GM21529 (cell line): ENCODE measurements around the gene DEK.
A peak's percentile ranks its signal among the peaks of the same experiment; 100 is the strongest.
"Not testable (repeated sequence)": the region's sequence is repeated elsewhere in the genome, so short reads cannot be mapped to it uniquely, and the experiment has no call there.

Experiments used
- ATAC-seq: cut with Tn5 transposase; IDR thresholded peaks from one replicate; pipeline ENCODE4 v1.9.1; 2021; ENCODE audit not compliant: unreplicated experiment

Gene DEK, protein sequence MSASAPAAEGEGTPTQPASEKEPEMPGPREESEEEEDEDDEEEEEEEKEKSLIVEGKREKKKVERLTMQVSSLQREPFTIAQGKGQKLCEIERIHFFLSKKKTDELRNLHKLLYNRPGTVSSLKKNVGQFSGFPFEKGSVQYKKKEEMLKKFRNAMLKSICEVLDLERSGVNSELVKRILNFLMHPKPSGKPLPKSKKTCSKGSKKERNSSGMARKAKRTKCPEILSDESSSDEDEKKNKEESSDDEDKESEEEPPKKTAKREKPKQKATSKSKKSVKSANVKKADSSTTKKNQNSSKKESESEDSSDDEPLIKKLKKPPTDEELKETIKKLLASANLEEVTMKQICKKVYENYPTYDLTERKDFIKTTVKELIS

DNA sequence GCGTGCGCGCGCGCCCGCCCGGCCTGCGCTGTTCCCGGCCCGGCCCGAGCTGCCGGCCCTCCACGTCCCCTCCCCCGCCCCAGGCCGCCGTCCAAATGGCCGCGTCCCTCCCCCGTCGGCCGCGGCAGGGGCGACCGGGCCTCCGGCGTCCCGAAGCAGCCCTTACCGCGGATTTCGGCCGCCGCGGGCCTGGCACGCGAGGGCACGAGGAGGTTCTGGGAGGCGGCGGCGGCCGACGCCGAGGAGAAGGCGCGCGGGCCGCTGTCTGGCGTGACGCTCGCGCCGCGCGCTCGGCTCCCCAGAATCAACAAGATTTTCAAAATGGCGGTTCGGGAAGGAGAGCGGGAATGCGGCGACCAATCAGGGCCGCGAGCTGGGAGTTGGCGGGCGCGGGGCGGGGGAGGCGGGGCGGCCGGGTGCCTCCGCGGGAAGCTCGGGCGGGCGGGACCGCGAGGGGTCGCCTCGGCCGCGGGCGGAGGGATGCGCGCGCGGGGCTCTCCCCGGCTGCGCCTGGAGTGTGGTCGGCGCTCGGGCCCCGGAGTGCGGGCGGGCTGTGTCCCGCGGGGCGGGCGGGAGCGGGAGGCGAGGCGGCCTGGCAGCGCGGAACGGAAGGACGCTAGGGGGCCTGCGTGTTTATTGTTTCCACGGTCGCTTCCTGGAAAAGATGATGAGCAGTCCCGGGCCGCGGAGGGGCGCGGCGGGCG, at the start of gene DEK:
Gene DEK, minus strand, starts transcription at position 312 of the 704 bp plus-strand sequence. CDS start 543 bp downstream, outside the sequence.
- peak; percentile 40 for ATAC-seq

DNA sequence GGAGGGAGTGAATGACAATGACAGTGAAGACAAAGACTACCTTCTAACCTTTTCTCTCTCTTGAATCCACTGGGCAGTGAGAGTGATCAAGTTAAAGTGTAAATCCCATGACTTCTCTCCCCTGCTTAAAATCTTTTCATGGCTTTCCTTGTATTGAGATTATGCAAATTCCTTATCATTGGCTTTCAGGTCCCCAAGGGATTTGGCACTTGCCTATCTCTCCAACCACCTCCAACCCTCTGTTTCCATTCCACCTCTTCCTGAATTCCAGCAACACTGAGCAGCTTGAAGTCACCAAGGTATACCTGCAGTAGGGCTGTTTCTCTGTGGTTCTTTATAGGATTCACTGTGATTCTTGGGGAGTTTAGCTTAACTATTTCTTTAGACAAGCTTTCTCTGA, 48.0 kb upstream of the DEK start:
- no peak for ATAC-seq

DNA sequence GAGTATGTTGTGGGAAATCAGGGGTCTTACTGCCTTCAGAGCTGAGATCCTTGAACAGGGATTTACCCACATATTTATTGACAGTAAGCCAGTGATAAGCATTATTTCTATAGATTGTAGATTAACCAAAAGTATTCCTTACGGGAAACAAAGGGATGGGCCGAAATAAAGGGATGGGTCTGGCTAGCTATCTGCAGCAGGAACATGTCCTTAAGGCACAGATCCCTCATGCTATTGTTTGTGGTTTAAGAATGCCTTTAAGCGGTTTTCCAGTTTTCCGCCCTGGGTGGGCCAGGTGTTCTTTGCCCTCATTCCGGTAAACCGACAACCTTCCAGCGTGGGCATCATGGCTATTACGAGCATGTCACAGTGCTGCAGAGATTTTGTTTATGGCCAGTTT, 45.7 kb upstream of the DEK start:
- not testable (repeated sequence) for ATAC-seq

- no peak for ATAC-seq
Measured at GRCh38 chr6:18309046-18309445, 44.7 kb upstream of the DEK start.

DNA sequence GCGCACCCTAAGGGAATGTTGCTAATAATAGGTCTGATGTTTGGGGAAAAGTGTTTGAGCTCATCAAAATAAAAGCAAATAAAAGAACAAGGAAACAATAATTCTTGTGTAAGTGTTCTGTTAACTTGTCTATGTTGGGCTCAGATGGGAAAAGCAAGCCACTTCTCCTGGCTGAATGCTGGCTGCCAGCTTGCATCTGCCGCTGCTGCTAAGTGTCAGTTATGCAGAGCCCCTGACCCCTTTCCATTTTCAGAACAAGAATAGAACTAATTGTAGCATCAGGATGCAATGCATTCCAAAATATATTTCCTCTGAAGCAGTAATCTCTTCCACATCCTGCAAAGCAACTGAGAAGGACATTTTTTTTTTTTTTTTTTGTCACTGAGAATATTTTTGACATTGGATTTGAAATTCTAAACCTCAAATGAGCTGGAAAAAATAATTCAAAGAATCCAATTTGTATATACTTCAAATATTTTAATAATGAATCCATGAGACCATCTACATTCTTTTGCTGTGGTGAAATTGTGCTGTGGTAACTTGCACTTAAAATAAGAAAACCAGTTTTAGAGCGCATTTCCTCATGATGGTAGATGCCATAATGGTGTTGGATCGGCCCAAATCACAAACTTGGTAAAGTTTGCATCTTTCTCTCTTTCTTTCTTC, 43.9 kb upstream of the DEK start:
- no peak for ATAC-seq

GRCh38 chr6:18306977-18307376, 42.6 kb upstream of the DEK start:
- ATAC-seq = no peak

DNA sequence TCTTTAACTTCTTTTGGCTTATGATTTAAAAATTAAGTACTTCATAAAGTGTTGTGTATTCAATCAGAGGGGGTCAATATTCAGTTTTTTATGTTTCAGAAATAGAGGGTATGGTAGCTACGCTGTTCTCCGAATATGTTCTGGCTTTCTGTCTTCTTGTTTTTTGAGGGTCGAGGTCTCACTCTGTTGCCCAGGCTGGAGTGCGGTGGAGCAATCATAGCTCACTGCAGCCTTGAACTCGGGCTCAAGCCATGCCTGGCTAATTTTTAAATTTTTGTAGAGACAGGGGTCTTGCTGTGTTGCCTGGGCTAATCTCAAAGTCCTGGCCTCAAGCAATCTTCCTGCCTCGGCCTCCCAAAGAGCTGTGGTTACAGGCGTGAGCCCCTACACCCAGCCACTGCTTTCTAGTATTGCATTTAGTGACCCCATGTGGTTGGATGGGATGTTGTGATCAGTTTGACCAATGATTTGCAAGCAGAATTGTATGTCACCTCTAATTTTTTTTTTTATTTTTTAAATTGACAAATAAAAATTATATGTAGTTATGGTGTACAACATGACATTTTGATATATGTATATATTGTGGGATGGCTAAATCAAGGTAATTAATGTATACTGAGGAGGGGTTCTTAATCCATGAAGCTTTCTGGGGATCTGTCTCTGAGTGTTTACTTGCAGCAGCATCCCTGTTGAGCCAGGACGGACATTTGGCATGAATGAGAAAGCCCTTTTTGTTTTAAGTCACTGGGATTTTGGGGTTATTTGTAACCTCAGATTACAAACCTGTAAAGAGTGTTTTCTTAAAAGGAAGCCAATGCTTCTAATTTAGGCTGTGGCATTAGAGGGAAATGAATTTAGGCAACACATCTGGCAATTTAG, 38.5 kb upstream of the DEK start:
- ATAC-seq = no peak

- ATAC-seq = no peak
Measured at GRCh38 chr6:18293076-18293904, 29.0 kb upstream of the DEK start.

- no peak for ATAC-seq
Measured at GRCh38 chr6:18289283-18289682, 25.0 kb upstream of the DEK start.

- ATAC-seq = no peak
Measured at GRCh38 chr6:18284261-18284660, 19.9 kb upstream of the DEK start.

DNA sequence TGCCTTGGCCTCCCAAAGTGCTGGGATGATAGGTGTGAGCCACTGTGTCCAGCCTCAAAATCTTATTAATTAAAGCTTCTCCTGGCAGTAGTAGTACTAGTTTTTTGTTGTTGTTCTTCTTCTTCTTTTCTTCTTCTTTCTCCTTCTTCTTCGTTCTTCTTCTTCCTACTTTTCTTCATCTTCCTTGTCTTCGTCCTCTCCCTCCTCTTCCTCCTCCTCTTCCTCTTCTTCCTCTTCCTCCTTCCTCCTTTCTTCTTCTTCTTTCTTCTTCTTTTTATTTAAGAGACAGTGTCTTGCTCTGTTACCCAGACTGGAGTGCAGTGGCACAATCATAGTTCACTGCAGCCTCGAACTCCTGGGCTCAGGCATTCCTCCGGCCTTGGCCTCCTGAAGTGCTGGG, 17.2 kb upstream of the DEK start:
- ATAC-seq = no peak

DNA sequence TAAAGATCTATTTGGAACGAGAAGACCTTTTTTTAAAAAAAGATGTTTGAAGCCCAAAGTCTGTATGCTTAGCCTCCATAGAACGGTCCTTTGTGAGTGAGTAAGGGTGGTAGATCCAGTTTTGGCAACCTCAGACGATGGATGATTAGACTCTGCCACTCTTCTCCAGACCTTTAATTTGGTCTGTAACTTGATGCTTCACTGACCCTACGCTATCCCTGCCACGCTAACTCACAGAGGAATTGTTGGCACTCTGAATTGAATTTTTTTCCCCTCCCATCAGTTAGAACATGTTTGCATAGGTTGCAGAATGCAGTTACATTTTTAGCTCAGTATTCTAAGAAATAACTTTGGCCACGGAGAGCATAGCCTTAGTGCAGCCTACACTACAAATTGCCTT, 15.8 kb upstream of the DEK start:
- ATAC-seq = no peak

GRCh38 chr6:18279422-18279821, 15.1 kb upstream of the DEK start:
- ATAC-seq = no peak

- no peak for ATAC-seq
Measured at GRCh38 chr6:18277237-18278006, 13.1 kb upstream of the DEK start.

- ATAC-seq = no peak
Measured at GRCh38 chr6:18276610-18277236, 12.4 kb upstream of the DEK start.

- no peak for ATAC-seq
Measured at GRCh38 chr6:18270216-18270615, 5.9 kb upstream of the DEK start.

GRCh38 chr6:18269717-18270116, 5.4 kb upstream of the DEK start:
- no peak for ATAC-seq

DNA sequence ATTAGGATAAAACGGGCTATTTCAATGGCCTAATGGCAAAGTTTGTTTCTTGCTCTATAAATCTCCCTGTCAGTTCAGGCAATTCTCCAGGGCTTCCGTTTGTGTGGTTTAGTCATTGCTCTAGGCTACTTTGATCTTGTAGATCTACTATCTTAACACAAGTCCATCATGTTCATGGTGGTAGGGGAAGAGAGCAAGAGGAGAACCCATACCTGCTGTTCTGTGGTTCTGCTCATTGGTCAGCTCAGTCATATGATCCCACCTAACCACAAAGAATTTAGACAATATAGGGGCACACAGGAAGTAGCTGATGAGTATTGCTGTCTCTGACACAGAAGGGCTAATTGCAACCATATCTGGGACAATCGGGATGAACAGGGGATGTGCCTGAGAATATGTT, 4.9 kb upstream of the DEK start:
- ATAC-seq = no peak

DNA sequence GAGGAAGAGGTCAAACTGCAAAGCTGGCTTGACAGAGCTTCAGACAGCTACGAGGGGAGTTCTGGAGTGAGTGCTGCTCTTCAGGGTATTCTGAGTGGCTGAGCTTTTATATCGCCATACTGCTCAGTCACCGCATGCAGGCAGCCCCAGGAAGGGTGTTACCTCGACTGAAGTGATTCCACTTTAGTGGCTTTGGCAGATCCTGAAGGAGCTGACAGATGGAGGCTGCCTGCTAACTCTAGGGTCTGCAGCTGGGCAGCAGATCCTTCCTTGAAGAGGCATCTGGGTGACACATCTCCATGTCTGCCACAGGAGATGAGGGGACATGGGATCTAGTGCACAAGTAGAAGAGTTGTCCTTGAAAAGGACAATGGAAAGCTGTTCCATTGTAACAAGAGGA, 3.7 kb upstream of the DEK start:
- ATAC-seq = no peak
